Neural cell (in vitro differentiated cells): ENCODE measurements around the gene GON4L. TPM values are rescaled to one million over a fixed set of nuclear protein-coding genes. Genes with fewer than 3 reads are reported as not detected.
A peak's percentile ranks its signal among the peaks of the same experiment; 100 is the strongest.

ENCODE experiments used
- H2AFZ ChIP-seq: fragments of 200-600, 300-800 bp; sonication (generic), shearing (Covaris generic); 2 replicates; pipeline ENCODE4 v1.6.0; 2014; ENCODE audit warnings: low read depth, mild to moderate bottlenecking, antibody characterized with exemption, low read length, moderate library complexity
- H3F3A ChIP-seq: fragments of 200-600 bp; shearing (Covaris generic); 2 replicates; pipeline ENCODE4 v1.6.1; 2016; ENCODE audit warnings: mild to moderate bottlenecking, moderate library complexity, mixed read lengths, antibody characterized with exemption, low read length; ENCODE audit not compliant: insufficient read depth, poor library complexity, severe bottlenecking
- H3K27ac ChIP-seq: fragments of 200-600, 300-800 bp; sonication (generic), shearing (Covaris generic); 2 replicates; pipeline ENCODE4 v1.5.1; 2014; ENCODE audit warnings: mild to moderate bottlenecking, low read length, moderate library complexity
- H3K27me3 ChIP-seq: fragments of 300-800, 200-600 bp; sonication (generic), shearing (Covaris generic); 2 replicates; pipeline ENCODE4 v1.6.0; 2014; ENCODE audit warnings: mild to moderate bottlenecking, low read depth, low read length, moderate library complexity; ENCODE audit not compliant: insufficient read depth
- H3K36me3 ChIP-seq: fragments of 300-800, 200-600 bp; sonication (generic), shearing (Covaris generic); 2 replicates; pipeline ENCODE4 v1.5.1; 2014; ENCODE audit warnings: mild to moderate bottlenecking, antibody characterized with exemption, low read length, moderate library complexity; ENCODE audit not compliant: insufficient read depth
- H3K4me2 ChIP-seq: fragments of 300-800, 200-600 bp; sonication (generic), shearing (Covaris generic); 2 replicates; pipeline ENCODE4 v1.6.0; 2014; ENCODE audit warnings: mild to moderate bottlenecking, low read length
- H3K4me3 ChIP-seq: fragments of 300-800, 200-600 bp; sonication (generic), shearing (Covaris generic); 2 replicates; pipeline ENCODE4 v1.5.1; 2014; ENCODE audit warnings: mild to moderate bottlenecking, low read length, moderate library complexity
- H3K79me2 ChIP-seq: fragments of 200-600 bp; shearing (Covaris generic); replicated peaks from 2 replicates; pipeline ENCODE4 v1.6.0; 2014; ENCODE audit warnings: mild to moderate bottlenecking, low read length, moderate library complexity; ENCODE audit not compliant: insufficient read depth
- H3K9ac ChIP-seq: fragments of 300-800, 200-600 bp; sonication (generic), shearing (Covaris generic); 2 replicates; pipeline ENCODE4 v1.6.1; 2016; ENCODE audit warnings: mild to moderate bottlenecking, low read length, mixed read lengths
- H3K9me2 ChIP-seq: fragments of 200-600 bp; shearing (Covaris generic); 2 replicates; pipeline ENCODE4 v1.6.1; 2016; ENCODE audit warnings: mild to moderate bottlenecking, low read length, mixed read lengths; ENCODE audit not compliant: insufficient read depth
- H3K9me3 ChIP-seq: fragments of 200-600, 300-800 bp; sonication (generic), shearing (Covaris generic); 2 replicates; pipeline ENCODE4 v1.6.1; 2016; ENCODE audit warnings: mild to moderate bottlenecking, mixed run types, low read length, moderate library complexity, mixed read lengths
- H4K20me1 ChIP-seq: fragments of 200-600 bp; shearing (Covaris generic); 2 replicates; pipeline ENCODE4 v1.6.1; 2016; ENCODE audit warnings: mild to moderate bottlenecking, mixed run types; ENCODE audit not compliant: insufficient read depth
- CTCF ChIP-seq: fragments of 450-650 bp; IDR thresholded peaks from 2 replicates; pipeline ENCODE4 v1.5.1; 2014; ENCODE audit warnings: antibody characterized with exemption, mild to moderate bottlenecking, moderate library complexity; ENCODE audit not compliant: poor library complexity, severe bottlenecking
- EP300 ChIP-seq: fragments of 450-650 bp; conservative IDR thresholded peaks from 2 replicates; pipeline ENCODE4 v1.6.1; 2014; ENCODE audit warnings: antibody characterized with exemption, mild to moderate bottlenecking, moderate library complexity; ENCODE audit not compliant: poor library complexity, severe bottlenecking
- EZH2 ChIP-seq: fragments of 200-600, 300-800 bp; shearing (Covaris generic), sonication (generic); IDR thresholded peaks from 2 replicates; pipeline ENCODE4 v1.6.1; 2014; ENCODE audit warnings: antibody characterized with exemption, low read length, borderline replicate concordance, mild to moderate bottlenecking; ENCODE audit not compliant: insufficient read depth, poor library complexity, severe bottlenecking
- MXI1 ChIP-seq: fragments of 450-650 bp; conservative IDR thresholded peaks from 2 replicates; pipeline ENCODE4 v1.6.1; 2014; ENCODE audit warnings: antibody characterized with exemption, mild to moderate bottlenecking; ENCODE audit not compliant: poor library complexity, severe bottlenecking
- POLR2AphosphoS5 ChIP-seq: IDR thresholded peaks from 2 replicates; pipeline ENCODE4 v1.6.1; 2012
- RAD21 ChIP-seq: fragments of 450-650 bp; conservative IDR thresholded peaks from 2 replicates; pipeline ENCODE4 v1.6.1; 2014; ENCODE audit warnings: antibody characterized with exemption, mild to moderate bottlenecking, moderate library complexity
- REST ChIP-seq: IDR thresholded peaks from 2 replicates; pipeline ENCODE4 v1.6.1; 2012; ENCODE audit warnings: borderline replicate concordance
- SMC3 ChIP-seq: fragments of 450-650 bp; conservative IDR thresholded peaks from 2 replicates; pipeline ENCODE4 v1.6.1; 2014; ENCODE audit warnings: antibody characterized with exemption, mild to moderate bottlenecking, moderate library complexity; ENCODE audit not compliant: poor library complexity
- TAF1 ChIP-seq: IDR thresholded peaks from 2 replicates; pipeline ENCODE4 v1.6.1; 2012; ENCODE audit warnings: low read depth
- polyA plus RNA-seq: library from polyadenylated mRNA; depleted of rRNA; stranded (reverse); fragments of >200 nt; gene quantifications from 2 replicates; pipeline ENCODE4 v1.2.3, GENCODE V29; 2014

Gene GON4L
- polyA plus RNA-seq, 1 donor from 2014 or later = 30.2 TPM

GRCh38 chr1:155872527-155872926 is 15.5 kb upstream of the GON4L start:
- Histone ChIP-seq H4K20me1 (peaks cover 60% of the 10 kb centered on the region), H3K9me3 (no peaks in the 10 kb centered on the region), H3F3A (no peaks in the 10 kb centered on the region), H3K9me2 (no peaks in the 10 kb centered on the region), H3K4me3 (peak overlapping the region; percentile 43), H3K9ac (no peak overlapping the region), H3K4me2 (no peak overlapping the region), H3K27me3 (no peaks in the 10 kb centered on the region), H3K79me2 (peaks cover 90% of the 10 kb centered on the region), H2AFZ (no peak overlapping the region), H3K27ac (no peak overlapping the region), H3K36me3 (peaks cover 8% of the 10 kb centered on the region)
- TF ChIP-seq RAD21 (no peak), EZH2 (no peak), REST (no peak), MXI1 (no peak), SMC3 (no peak), TAF1 (no peak), POLR2AphosphoS5 (no peak), EP300 (no peak), CTCF (no peak)

GRCh38 chr1:155871390-155871789 is 14.4 kb upstream of the GON4L start:
- H3K27ac ChIP-seq = no peak overlapping the region
- H3F3A ChIP-seq = no peaks in the 10 kb centered on the region
- no peaks in the 10 kb centered on the region for H3K9me3 ChIP-seq
- H3K36me3 ChIP-seq = peaks cover 8% of the 10 kb centered on the region
- H3K9me2 ChIP-seq = no peaks in the 10 kb centered on the region
- H3K27me3 ChIP-seq = no peaks in the 10 kb centered on the region
- no peak overlapping the region for H3K4me2 ChIP-seq
- peaks cover 91% of the 10 kb centered on the region for H3K79me2 ChIP-seq
- no peak overlapping the region for H2AFZ ChIP-seq
- H3K4me3 ChIP-seq = peak overlapping the region; percentile 31
- no peak for TF ChIP-seq CTCF
- no peak for TF ChIP-seq REST
- TF ChIP-seq TAF1 = no peak
- TF ChIP-seq RAD21 = no peak
- no peak for TF ChIP-seq MXI1
- TF ChIP-seq EZH2 = no peak
- TF ChIP-seq EP300 = no peak
- TF ChIP-seq POLR2AphosphoS5 = no peak
- no peak for TF ChIP-seq SMC3
- H3K9ac ChIP-seq = no peak overlapping the region
- peaks cover 57% of the 10 kb centered on the region for H4K20me1 ChIP-seq
